SK-N-SH (cell line): ENCODE data around the gene CCK. TPM values are rescaled to one million over a fixed set of nuclear protein-coding genes. Genes with fewer than 3 reads are reported as not detected.

Experiments
- CTCF ChIA-PET: fragments of 300-600, 350-600 bp; formaldehyde crosslinking; extraction: SDS; loops from one replicate; lab custom pipeline; 2021; lab: Yijun Ruan, JAX
- POLR2A ChIA-PET: fragments of 350-600 bp; sonication (Branson Sonifier 250); formaldehyde crosslinking; extraction: SDS; loops from one replicate; lab custom pipeline; 2020; ENCODE audit warnings: antibody characterized with exemption, inconsistent platforms; lab: Yijun Ruan, JAX
- DNase-seq: peaks from one replicate; pipeline ENCODE4 v3.0.0; 2012
- H2AFZ ChIP-seq: fragments of 200-600 bp; sonication (generic); 2 replicates; pipeline ENCODE4 v1.8.1; 2016; ENCODE audit warnings: antibody characterized with exemption, mild to moderate bottlenecking, low read depth
- H3F3A ChIP-seq: fragments of 200-600 bp; sonication (generic); replicated peaks from 2 replicates; pipeline ENCODE3; 2016; ENCODE audit warnings: antibody characterized with exemption, mild to moderate bottlenecking; ENCODE audit not compliant: insufficient read depth
- H3K27ac ChIP-seq, 2 experiments: fragments of 200-500 bp in 1 of 2; fragments of 200-600 bp in 1 of 2; sonication (Bioruptor generic) in 1 of 2; sonication (generic), shearing (Covaris generic) in 1 of 2; 2 replicates each; pipeline versions ENCODE4 v1.5.1 to v1.6.1; 2014 to 2016; ENCODE audit warnings: low read depth in 2 of 2, inconsistent platforms in 1 of 2, low read length in 1 of 2, mild to moderate bottlenecking in 1 of 2, mixed read lengths in 1 of 2
- H3K27me3 ChIP-seq: fragments of 200-600 bp; sonication (generic), shearing (Covaris generic); 2 replicates; pipeline ENCODE4 v1.6.1; 2016; ENCODE audit warnings: mixed run types; ENCODE audit not compliant: insufficient read depth
- H3K36me3 ChIP-seq, 2 experiments: fragments of 200-500 bp in 1 of 2; fragments of 200-600 bp in 1 of 2; sonication (Bioruptor generic) in 1 of 2; sonication (generic) in 1 of 2; replicated peaks in 1 of 2; 2 replicates each; pipeline versions ENCODE3 to v1.5.1; 2014 to 2016; ENCODE audit warnings: low read length in 1 of 2, mild to moderate bottlenecking in 1 of 2; ENCODE audit not compliant: insufficient read depth in 2 of 2, control insufficient read depth in 1 of 2
- H3K4me1 ChIP-seq, 2 experiments: fragments of 200-500 bp in 1 of 2; fragments of 200-600 bp in 1 of 2; sonication (Bioruptor generic) in 1 of 2; sonication (generic), shearing (Covaris generic) in 1 of 2; 2 replicates each; pipeline versions ENCODE4 v1.5.1 to v1.6.1; 2014 to 2016; ENCODE audit warnings: low read depth in 1 of 2, low read length in 1 of 2, mixed run types in 1 of 2; ENCODE audit not compliant: insufficient read depth in 2 of 2, control insufficient read depth in 1 of 2
- H3K4me2 ChIP-seq: fragments of 200-600 bp; sonication (generic), shearing (Covaris generic); 2 replicates; pipeline ENCODE4 v1.6.1; 2017; ENCODE audit warnings: mixed run types
- H3K4me3 ChIP-seq, 2 experiments: fragments of 200-500 bp in 1 of 2; fragments of 200-600 bp in 1 of 2; sonication (Bioruptor generic) in 1 of 2; sonication (generic), shearing (Covaris generic) in 1 of 2; 2 replicates each; pipeline versions ENCODE4 v1.5.1 to v1.8.1; 2014 to 2016; ENCODE audit warnings: low read depth in 2 of 2, inconsistent platforms in 1 of 2, low read length in 1 of 2, mild to moderate bottlenecking in 1 of 2, mixed read lengths in 1 of 2, moderate library complexity in 1 of 2
- H3K79me2 ChIP-seq: fragments of 200-600 bp; sonication (generic); 2 replicates; pipeline ENCODE4 v1.8.1; 2017; ENCODE audit warnings: mild to moderate bottlenecking; ENCODE audit not compliant: insufficient read depth
- H3K9ac ChIP-seq: fragments of 200-600 bp; sonication (generic); 2 replicates; pipeline ENCODE4 v1.6.1; 2017; ENCODE audit warnings: mixed run types
- H3K9me2 ChIP-seq: fragments of 200-600 bp; sonication (generic); 2 replicates; pipeline ENCODE4 v1.6.1; 2017; ENCODE audit warnings: mixed run types
- H3K9me3 ChIP-seq: fragments of 200-600 bp; sonication (generic); 2 replicates; pipeline ENCODE4 v1.6.1; 2017; ENCODE audit warnings: mixed run types, mild to moderate bottlenecking, moderate library complexity
- H4K20me1 ChIP-seq: fragments of 200-600 bp; sonication (generic); 2 replicates; pipeline ENCODE4 v1.6.1; 2017; ENCODE audit warnings: mild to moderate bottlenecking, mixed run types; ENCODE audit not compliant: insufficient read depth
- CTCF ChIP-seq: fragments of 200-600 bp; sonication (generic); IDR thresholded peaks from 2 replicates; pipeline ENCODE4 v1.6.1; 2017; ENCODE audit warnings: antibody characterized with exemption, mild to moderate bottlenecking, moderate library complexity
- EP300 ChIP-seq, 2 experiments: IDR thresholded peaks; 2 replicates each; pipeline versions ENCODE4 v1.4.0 to v1.6.1; 2012; ENCODE audit warnings: borderline replicate concordance in 1 of 2, low read depth in 1 of 2, low read length in 1 of 2
- EZH2phosphoT487 ChIP-seq: fragments of 200-600 bp; sonication (generic); IDR thresholded peaks from 2 replicates; pipeline ENCODE4 v1.6.1; 2017; ENCODE audit warnings: low read depth, mixed run types, mild to moderate bottlenecking, antibody characterized with exemption, moderate library complexity, borderline replicate concordance
- FOSL2 ChIP-seq: IDR thresholded peaks from 2 replicates; pipeline ENCODE4 v1.4.0; 2012; ENCODE audit warnings: low read depth, mild to moderate bottlenecking, moderate library complexity, borderline replicate concordance
- FOXJ3 ChIP-seq: sonication (generic); formaldehyde crosslinking; IDR thresholded peaks from 2 replicates; pipeline ENCODE4 v1.5.1; 2020; ENCODE audit warnings: mild to moderate bottlenecking, missing genetic modification reagents
- GABPA ChIP-seq: IDR thresholded peaks from 2 replicates; pipeline ENCODE4 v1.4.0; 2012; ENCODE audit warnings: low read depth, mild to moderate bottlenecking
- GATA2 ChIP-seq: sonication (generic); formaldehyde crosslinking; IDR thresholded peaks from 2 replicates; pipeline ENCODE4 v1.5.0; 2020; ENCODE audit warnings: mild to moderate bottlenecking, missing genetic modification reagents
- IRF3 ChIP-seq: fragments of 150-350 bp; IDR thresholded peaks from 2 replicates; pipeline ENCODE4 v1.6.1; 2016; ENCODE audit warnings: mild to moderate bottlenecking, low read depth, low read length
- MAX ChIP-seq: IDR thresholded peaks from 2 replicates; pipeline ENCODE4 v1.4.0; 2012; ENCODE audit warnings: low read depth
- MEF2A ChIP-seq: IDR thresholded peaks from 2 replicates; pipeline ENCODE4 v1.4.0; 2012; ENCODE audit warnings: low read depth, borderline replicate concordance
- NRF1 ChIP-seq: IDR thresholded peaks from 2 replicates; pipeline ENCODE4 v1.6.1; 2012; ENCODE audit warnings: low read depth, mild to moderate bottlenecking, low read length
- RAD21 ChIP-seq: IDR thresholded peaks from 2 replicates; pipeline ENCODE4 v1.6.1; 2012; ENCODE audit warnings: mild to moderate bottlenecking, low read length
- RXRA ChIP-seq: IDR thresholded peaks from 2 replicates; pipeline ENCODE4 v1.4.0; 2012; ENCODE audit warnings: low read depth, mild to moderate bottlenecking, borderline replicate concordance
- SIN3A ChIP-seq: IDR thresholded peaks from 2 replicates; pipeline ENCODE4 v1.6.1; 2012; ENCODE audit warnings: low read depth, mild to moderate bottlenecking, low read length, moderate library complexity, borderline replicate concordance
- TAF1 ChIP-seq: IDR thresholded peaks from 2 replicates; pipeline ENCODE4 v1.6.1; 2012; ENCODE audit warnings: low read depth, mild to moderate bottlenecking, low read length, moderate library complexity, borderline replicate concordance
- TCF12 ChIP-seq: IDR thresholded peaks from 2 replicates; pipeline ENCODE4 v1.4.0; 2012
- WGBS: methylation state at CpG from one replicate; pipeline ENCODE4 v1.1.6; 2017; ENCODE audit warnings: low lambda C conversion rate; 5-methylcytosine and 5-hydroxymethylcytosine counted together
- polyA plus RNA-seq, 3 experiments: library from polyadenylated mRNA; depleted of rRNA; stranded (reverse); fragments of >200 nt; gene quantifications; 2 replicates each; pipeline ENCODE4 v1.2.3, GENCODE V29; 2012

Gene CCK
- polyA plus RNA-seq, 1 of the 3 experiments (the other 2 are of a cell fraction): not detected

GRCh38 chr3:42224658-42225421, 41.1 kb downstream of the CCK start:
- H3K36me3 ChIP-seq: peaks cover 0 to 25% of the 10 kb centered on the region in 2 experiments
- no peak overlapping the region for H3K9ac ChIP-seq
- no peak for TF ChIP-seq RXRA
- no peak for TF ChIP-seq RAD21
- no peak for TF ChIP-seq GATA2 (CRISPR knock-in tag)
- TF ChIP-seq GABPA: no peak
- no peak for TF ChIP-seq EP300 (IDR thresholded peaks at IDR 0.05; ENCODE audit: borderline replicate concordance in 1 of 2, low read depth in 1 of 2, low read length in 1 of 2)
- TF ChIP-seq MEF2A: no peak
- TF ChIP-seq FOXJ3: no peak
- no peak for TF ChIP-seq NRF1
- no peak for TF ChIP-seq IRF3
- no peak for TF ChIP-seq CTCF
- no peak for TF ChIP-seq FOSL2
- TF ChIP-seq TCF12: no peak
- no peaks in the 10 kb centered on the region for H3K9me2 ChIP-seq
- no peaks in the 10 kb centered on the region for H3K79me2 ChIP-seq
- no peaks in the 10 kb centered on the region for H4K20me1 ChIP-seq
- POLR2A ChIA-PET: no interaction called here
- H3K4me1 ChIP-seq: no peaks in the 10 kb centered on the region; a peak in 1 of 4 replicates
- no peaks in the 10 kb centered on the region for H3K27me3 ChIP-seq
- no peak overlapping the region for H3K4me2 ChIP-seq
- WGBS: 85% methylated on average over 12 of the region's 12 CpGs
- CTCF ChIA-PET: interaction anchor here (2.1 kb wide), 1 partner anchor 23 kb away, joined by 6 read pairs; no protein-coding TSS in a partner anchor
- H3K27ac ChIP-seq: no peak overlapping the region
- H3K9me3 ChIP-seq: no peaks in the 10 kb centered on the region
- H3K4me3 ChIP-seq: no peak overlapping the region
- peaks cover 6% of the 10 kb centered on the region for H3F3A ChIP-seq
- no peak overlapping the region for H2AFZ ChIP-seq
- DNase-seq: no peak

GRCh38 chr3:42224178-42224577, 41.8 kb downstream of the CCK start:
- ChIA-PET POLR2A (no interaction called here), CTCF (interaction anchor here (1.0 kb wide), 1 partner anchor 10 kb away, joined by 3 read pairs; no protein-coding TSS in a partner anchor)
- WGBS: 84% methylated on average over 9 of the region's 9 CpGs
- Histone ChIP-seq H3K4me1 (no peaks in the 10 kb centered on the region), H3K4me3 (no peak overlapping the region), H3K79me2 (no peaks in the 10 kb centered on the region), H3K36me3 (peaks cover 0 to 25% of the 10 kb centered on the region in 2 experiments), H3K27ac (no peak overlapping the region), H2AFZ (no peak overlapping the region), H3K9ac (no peak overlapping the region), H3K4me2 (no peak overlapping the region), H3K9me3 (no peaks in the 10 kb centered on the region), H4K20me1 (no peaks in the 10 kb centered on the region), H3F3A (peaks cover 6% of the 10 kb centered on the region), H3K9me2 (no peaks in the 10 kb centered on the region), H3K27me3 (no peaks in the 10 kb centered on the region)
- TF ChIP-seq RXRA (no peak), GATA2 (CRISPR knock-in tag) (no peak), RAD21 (no peak), MAX (no peak), TAF1 (no peak), FOSL2 (no peak), CTCF (no peak), GABPA (no peak), IRF3 (no peak), EZH2phosphoT487 (no peak), SIN3A (no peak)
- no peak for DNase-seq
